Measurements from ENCODE around the gene NT5C. TPM values are rescaled to one million over a fixed set of nuclear protein-coding genes. Genes with fewer than 3 reads are reported as not detected.

Gene NT5C
- total and polyA plus RNA-seq, 7 donors, result 16.4 to 84.0 (median 32.0) TPM

DNA sequence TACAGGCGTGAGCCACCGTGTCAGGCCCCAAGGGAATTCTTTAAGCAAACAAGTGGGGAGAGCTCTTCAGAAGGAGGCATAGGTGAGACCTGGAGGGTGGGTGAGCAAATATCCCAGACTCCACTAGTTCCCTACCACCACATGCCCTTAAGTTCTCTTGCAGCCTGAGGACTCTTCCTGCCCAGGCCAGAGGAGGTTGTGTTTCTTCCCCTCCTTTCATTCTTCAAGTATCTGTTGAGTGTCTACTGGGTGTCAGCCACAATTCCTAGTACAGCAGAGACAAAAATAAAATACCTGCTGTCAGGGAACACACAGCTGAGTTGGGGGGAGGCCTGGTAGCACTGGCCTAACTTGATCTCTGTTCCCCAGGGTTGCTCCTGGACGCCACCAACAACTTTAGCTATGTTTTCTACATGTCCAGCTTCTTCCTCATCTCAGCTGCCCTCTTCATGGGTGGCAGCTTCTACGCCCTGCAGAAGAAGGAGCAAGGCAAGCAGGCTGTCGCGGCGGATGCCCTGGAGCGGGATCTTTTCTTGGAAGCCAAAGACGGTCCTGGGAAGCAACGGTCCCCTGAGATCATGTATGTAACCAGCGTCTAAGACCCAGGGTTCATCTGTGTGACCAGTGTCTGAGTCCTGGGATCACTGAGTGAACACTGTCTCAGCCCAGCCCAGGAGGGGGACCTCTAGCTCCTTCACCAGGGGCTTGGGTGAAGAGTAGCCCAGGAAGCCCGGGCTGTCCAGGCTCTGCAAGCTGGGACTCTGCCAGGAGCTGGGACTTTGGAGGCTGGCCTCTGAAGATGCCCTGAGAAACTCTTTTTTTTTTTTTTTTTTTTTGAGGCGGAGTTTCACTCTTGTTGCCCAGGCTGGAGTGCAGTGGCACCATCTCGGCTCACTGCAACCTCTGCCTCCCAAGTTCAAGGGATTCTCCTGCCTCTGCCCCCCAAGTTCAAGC is 27.7 kb downstream of the NT5C start:
- H3K4me3 ChIP-seq, result no peak overlapping the region
- H3K4me1 ChIP-seq, result no peaks in the 10 kb centered on the region
- ATAC-seq (no peak), DNase-seq (no peak)
- H3K27me3 ChIP-seq (ENCODE audit: insufficient read depth in 3 of 3, low read length in 2 of 3), result no peaks in the 10 kb centered on the region
- H3K9me3 ChIP-seq, result no peaks in the 10 kb centered on the region
- H3K36me3 ChIP-seq (ENCODE audit: insufficient read depth in 1 of 2, low read depth in 1 of 2), result peaks cover 0 to 29% of the 10 kb centered on the region in 2 donors
- intact Hi-C loops (cut with DNase I), result loop anchor here in 1 of 2 donors (10.0 kb wide), 1 partner anchor 139 kb away; no protein-coding TSS in a partner anchor
- WGBS, 3 donors, result 64 to 87% (median 77%) methylated on average over 13 to 14 of the region's 14 CpGs
- TF ChIP-seq, protein P1, sequence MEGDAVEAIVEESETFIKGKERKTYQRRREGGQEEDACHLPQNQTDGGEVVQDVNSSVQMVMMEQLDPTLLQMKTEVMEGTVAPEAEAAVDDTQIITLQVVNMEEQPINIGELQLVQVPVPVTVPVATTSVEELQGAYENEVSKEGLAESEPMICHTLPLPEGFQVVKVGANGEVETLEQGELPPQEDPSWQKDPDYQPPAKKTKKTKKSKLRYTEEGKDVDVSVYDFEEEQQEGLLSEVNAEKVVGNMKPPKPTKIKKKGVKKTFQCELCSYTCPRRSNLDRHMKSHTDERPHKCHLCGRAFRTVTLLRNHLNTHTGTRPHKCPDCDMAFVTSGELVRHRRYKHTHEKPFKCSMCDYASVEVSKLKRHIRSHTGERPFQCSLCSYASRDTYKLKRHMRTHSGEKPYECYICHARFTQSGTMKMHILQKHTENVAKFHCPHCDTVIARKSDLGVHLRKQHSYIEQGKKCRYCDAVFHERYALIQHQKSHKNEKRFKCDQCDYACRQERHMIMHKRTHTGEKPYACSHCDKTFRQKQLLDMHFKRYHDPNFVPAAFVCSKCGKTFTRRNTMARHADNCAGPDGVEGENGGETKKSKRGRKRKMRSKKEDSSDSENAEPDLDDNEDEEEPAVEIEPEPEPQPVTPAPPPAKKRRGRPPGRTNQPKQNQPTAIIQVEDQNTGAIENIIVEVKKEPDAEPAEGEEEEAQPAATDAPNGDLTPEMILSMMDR (IDR thresholded peaks at IDR 0.05), result no peak
- H3K27ac ChIP-seq, result no peak overlapping the region

DNA sequence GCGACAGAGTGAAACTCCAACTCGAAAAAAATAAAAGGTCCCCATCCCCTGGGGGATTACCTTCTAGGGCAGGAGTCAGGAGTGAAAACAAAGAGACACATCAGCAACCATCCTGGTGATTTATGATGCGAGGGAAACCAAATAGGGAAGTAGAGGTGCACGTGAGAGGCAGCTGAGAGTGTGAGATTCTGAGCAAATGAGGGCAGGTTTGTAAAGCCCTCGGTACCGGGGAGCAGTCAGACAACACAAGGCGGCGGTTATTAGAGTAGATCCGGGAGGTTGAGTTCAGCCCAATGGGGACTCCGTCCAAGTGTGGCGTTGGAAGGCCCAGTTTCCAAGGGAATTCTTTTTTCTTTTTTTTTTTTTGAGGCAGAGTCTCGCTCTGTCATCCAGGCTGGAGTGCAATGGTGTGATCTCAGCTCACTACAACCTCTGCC is 29.1 kb downstream of the NT5C start:
- Histone ChIP-seq H3K27ac (no peak overlapping the region), H3K4me3 (no peak overlapping the region), H3K36me3 (ENCODE audit: insufficient read depth in 1 of 2, low read depth in 1 of 2) (peaks cover 0 to 38% of the 10 kb centered on the region in 2 donors), H3K27me3 (ENCODE audit: insufficient read depth in 3 of 3, low read length in 2 of 3) (no peaks in the 10 kb centered on the region), H3K9me3 (no peaks in the 10 kb centered on the region), H3K4me1 (no peaks in the 10 kb centered on the region)
- no peak for DNase-seq
- intact Hi-C loops (cut with DNase I), result loop anchor here in 1 of 2 donors (10.0 kb wide), 1 partner anchor 138 kb away; no protein-coding TSS in a partner anchor
- WGBS, 3 donors, result 50 to 58% (median 54%) methylated on average over 11 to 12 of the region's 12 CpGs
- TF ChIP-seq, protein P1 (IDR thresholded peaks at IDR 0.05), result no peak
- ATAC-seq, result peak in 1 of 4 donors; percentile 17

DNA sequence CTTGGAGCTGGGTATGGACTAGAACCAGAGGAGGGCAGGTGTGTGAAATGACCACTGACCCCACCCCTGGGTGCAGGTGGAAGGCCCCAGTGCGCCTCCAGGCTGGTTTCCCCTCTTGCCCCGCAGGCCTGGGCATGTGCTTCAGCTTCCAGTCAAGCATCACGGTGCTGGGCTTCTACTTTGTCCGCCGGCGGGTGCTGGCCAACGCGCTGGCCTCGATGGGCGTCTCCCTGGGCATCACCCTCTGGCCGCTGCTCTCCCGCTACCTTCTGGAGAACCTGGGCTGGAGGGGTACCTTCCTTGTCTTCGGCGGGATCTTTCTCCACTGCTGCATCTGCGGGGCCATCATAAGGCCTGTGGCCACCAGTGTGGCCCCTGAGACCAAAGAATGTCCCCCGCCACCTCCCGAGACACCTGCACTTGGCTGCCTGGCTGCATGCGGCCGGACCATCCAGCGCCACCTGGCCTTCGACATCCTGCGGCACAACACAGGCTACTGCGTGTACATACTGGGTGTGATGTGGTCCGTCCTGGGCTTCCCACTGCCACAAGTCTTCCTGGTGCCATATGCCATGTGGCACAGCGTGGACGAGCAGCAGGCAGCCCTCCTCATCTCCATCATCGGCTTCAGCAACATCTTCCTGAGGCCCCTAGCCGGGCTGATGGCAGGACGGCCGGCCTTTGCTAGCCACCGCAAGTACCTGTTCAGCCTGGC is 31.5 kb downstream of the NT5C start:
- no peak overlapping the region for H3K27ac ChIP-seq
- DNase-seq (no peak), ATAC-seq (no peak)
- H3K4me3 ChIP-seq, result no peak overlapping the region
- peaks cover 8% of the 10 kb centered on the region for H3K4me1 ChIP-seq
- TF ChIP-seq, protein P1 (IDR thresholded peaks at IDR 0.05), result no peak
- H3K9me3 ChIP-seq, result no peaks in the 10 kb centered on the region
- intact Hi-C loops (cut with DNase I), result loop anchor here in 1 of 2 donors (10.0 kb wide), 1 partner anchor 135 kb away; no protein-coding TSS in a partner anchor
- 96 to 97% (median 96%) methylated on average over 31 of the region's 31 CpGs for WGBS, 3 donors
- H3K27me3 ChIP-seq (ENCODE audit: insufficient read depth in 3 of 3, low read length in 2 of 3), result no peaks in the 10 kb centered on the region
- H3K36me3 ChIP-seq (ENCODE audit: insufficient read depth in 1 of 2, low read depth in 1 of 2), result peaks cover 0 to 38% of the 10 kb centered on the region in 2 donors

DNA sequence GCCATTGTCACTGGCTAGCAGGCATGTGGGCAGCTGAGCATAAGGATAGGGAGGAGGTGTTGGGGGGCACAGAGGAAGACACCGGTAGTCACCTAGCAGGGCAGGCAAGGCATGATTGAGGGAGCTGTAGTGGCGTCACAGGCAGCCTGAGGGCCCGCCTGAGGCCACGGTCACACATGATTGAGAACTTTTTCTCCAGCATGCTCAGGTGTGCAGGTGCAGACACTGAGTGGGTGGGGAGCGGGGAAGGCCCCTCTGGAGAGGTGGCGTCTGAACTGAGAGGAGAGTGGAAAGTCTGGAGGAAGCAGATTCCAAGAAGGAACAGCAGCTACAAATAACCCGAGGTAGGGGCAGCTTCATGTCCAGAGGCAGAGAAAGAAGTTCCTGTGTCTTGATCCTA is 32.7 kb downstream of the NT5C start:
- ATAC-seq (no peak), DNase-seq (no peak)
- peaks cover 0 to 28% of the 10 kb centered on the region in 2 donors for H3K36me3 ChIP-seq (ENCODE audit: insufficient read depth in 1 of 2, low read depth in 1 of 2)
- no peak overlapping the region for H3K4me3 ChIP-seq
- H3K27ac ChIP-seq, result no peak overlapping the region
- peaks cover 8% of the 10 kb centered on the region for H3K4me1 ChIP-seq
- H3K9me3 ChIP-seq, result no peaks in the 10 kb centered on the region
- TF ChIP-seq, protein P1 (IDR thresholded peaks at IDR 0.05), result no peak
- 91 to 97% (median 94%) methylated on average over 7 of the region's 7 CpGs for WGBS, 3 donors
- H3K27me3 ChIP-seq (ENCODE audit: insufficient read depth in 3 of 3, low read length in 2 of 3), result no peaks in the 10 kb centered on the region
- intact Hi-C loops (cut with DNase I), result no loop called here
